ENCODE measurements around the gene PPP1R9B. TPM values are rescaled to one million over a fixed set of nuclear protein-coding genes. Genes with fewer than 3 reads are reported as not detected.

The PPP1R9B gene
- total RNA-seq, 1 experiment from 2014 or later = 34.7 TPM

DNA sequence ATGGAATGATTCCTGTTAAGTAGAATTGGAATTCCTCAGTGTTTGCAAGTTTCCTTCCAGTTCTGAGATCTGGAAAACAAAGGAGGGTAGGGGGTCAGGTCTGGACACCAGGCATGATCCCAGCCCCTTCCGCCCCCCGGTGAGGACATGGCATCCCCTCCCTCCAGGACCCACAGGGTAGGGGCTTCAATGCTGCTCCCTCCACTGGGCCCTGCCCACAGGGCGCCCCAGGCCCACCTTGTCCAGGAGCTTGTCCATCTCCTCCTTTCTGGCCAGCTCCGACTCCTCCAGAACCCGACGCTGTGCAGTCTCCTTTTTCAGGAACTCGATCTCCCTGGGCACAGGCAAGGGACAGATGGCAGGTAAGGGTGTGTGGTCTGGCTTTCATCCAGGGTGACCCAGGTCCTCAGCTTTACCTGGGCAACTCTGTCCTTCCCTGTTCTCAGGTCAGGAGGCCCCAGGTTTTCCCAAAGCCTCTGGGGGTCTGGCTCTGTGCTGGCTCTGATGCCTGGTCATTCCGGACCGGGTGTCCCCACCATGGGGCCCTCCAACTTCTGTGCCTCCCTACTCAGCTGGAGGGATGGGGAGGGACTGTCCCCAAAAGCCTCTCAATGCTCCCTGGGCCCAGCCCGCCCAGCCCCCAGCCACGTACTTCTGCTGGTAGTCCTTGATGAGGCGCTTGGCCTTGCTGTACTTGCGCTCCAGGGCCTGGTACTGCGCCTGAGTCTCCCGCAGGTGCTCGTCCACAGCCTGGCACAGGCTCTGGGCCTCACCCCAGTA lies 15.0 kb downstream of the PPP1R9B start:
- in situ Hi-C loops (cut with HindIII; ENCODE audit: low pct_unique_long_range_greater_than_20kb, low sequenced_read_pairs) = no loop called here
- no peak for DNase-seq (ENCODE audit: low read depth)

DNA sequence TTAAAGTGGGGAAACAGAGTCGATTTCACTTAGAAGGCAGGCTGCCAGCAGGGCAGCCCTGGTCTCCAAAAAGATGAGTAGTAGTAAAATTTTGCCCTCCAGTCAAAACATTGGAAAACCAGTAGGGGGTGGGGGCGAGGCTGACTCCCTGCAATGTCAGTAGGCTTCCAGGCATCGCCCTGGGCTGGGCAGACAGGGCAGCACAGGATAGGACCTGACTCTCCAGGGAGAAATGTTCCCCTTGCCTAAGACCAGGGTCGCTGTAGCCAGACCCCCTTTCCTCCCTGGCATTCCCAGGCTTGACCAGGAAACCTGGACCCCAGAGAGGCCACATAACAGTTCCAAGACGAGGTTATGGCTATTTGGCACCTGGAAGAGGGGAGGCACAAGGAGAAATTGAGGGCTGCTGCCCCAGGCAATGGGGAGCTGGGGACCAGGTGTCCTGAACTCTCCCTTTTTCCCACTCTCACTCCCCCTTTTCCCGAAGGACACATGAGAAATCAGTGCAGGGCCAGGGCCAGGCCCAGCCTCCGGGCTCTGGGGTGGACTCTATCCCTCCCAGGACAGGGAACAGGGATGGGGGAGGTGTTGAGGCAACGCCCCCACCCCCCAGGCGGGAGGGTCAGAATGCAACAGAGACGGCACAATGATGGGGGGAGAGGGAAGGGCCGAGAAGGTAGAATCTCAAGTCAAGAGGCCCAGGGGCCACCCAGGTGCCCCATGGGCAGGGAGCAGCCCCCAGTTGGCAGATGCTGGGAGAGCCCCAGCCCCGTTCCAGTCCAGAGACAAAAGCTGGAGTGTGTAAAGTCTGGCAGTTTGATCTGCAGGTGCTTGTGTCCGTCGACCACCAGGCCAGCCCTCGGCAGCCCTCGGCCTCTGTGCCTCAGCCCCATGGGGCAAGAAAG lies 16.0 kb downstream of the PPP1R9B start:
- DNase-seq (ENCODE audit: low read depth) = no peak
- in situ Hi-C loops (cut with HindIII; ENCODE audit: low pct_unique_long_range_greater_than_20kb, low sequenced_read_pairs) = no loop called here

DNA sequence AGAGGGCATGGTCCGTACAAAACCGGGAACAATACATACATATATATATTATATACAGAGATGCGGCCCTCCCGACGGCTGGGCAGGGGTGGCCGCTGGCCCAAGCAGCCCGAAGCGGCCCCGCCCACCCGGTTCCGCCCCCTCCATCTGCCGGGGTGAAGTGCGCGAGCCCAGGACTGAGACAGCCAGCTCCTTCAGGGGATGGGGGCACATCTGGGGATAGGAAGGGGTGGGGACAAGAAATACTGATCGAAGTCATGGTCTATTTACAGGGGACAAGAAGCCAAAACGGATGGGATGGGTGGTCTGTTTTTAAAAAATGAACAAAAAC lies 16.7 kb downstream of the PPP1R9B start:
- in situ Hi-C loops (cut with HindIII; ENCODE audit: low pct_unique_long_range_greater_than_20kb, low sequenced_read_pairs) = no loop called here
- DNase-seq (ENCODE audit: low read depth) = no peak

- in situ Hi-C loops (cut with HindIII; ENCODE audit: low pct_unique_long_range_greater_than_20kb, low sequenced_read_pairs) = no loop called here
- no peak for DNase-seq (ENCODE audit: low read depth)
Observed at GRCh38 chr17:50133028-50133768, 17.3 kb downstream of the PPP1R9B start.

- DNase-seq (ENCODE audit: low read depth) = no peak
- in situ Hi-C loops (cut with HindIII; ENCODE audit: low pct_unique_long_range_greater_than_20kb, low sequenced_read_pairs) = no loop called here
Observed at GRCh38 chr17:50132104-50132794, 18.2 kb downstream of the PPP1R9B start.

GRCh38 chr17:50130559-50131305 lies 19.7 kb downstream of the PPP1R9B start:
- in situ Hi-C loops (cut with HindIII; ENCODE audit: low pct_unique_long_range_greater_than_20kb, low sequenced_read_pairs) = no loop called here
- DNase-seq (ENCODE audit: low read depth) = no peak

- no peak for DNase-seq (ENCODE audit: low read depth)
- in situ Hi-C loops (cut with HindIII; ENCODE audit: low pct_unique_long_range_greater_than_20kb, low sequenced_read_pairs) = no loop called here
Observed at GRCh38 chr17:50129728-50130558, 20.5 kb downstream of the PPP1R9B start, which contains the start of gene SAMD14. TSS of gene SAMD14 (minus strand) at chr17:50130160. CDS start at chr17:50124959, 5,201 bp downstream.

DNA sequence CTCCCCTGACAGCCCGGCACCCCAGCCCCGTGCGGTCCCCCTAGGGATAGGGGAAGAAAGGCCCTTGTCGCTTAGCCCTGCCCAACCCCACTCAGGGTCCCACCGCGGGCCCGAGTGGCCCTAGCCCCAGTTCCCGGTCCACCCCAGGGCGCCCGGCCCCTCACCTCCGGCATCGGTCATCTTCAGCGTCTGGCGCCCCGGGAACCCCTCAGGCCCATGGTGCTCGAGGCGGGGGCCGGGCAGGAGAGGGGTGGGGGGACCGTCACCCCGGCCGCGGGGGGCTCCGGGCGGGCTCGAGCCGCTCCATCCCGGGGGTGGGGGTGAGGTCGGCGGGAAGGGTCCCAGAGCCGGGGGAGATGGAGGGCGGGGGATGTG lies 21.1 kb downstream of the PPP1R9B start:
- in situ Hi-C loops (cut with HindIII; ENCODE audit: low pct_unique_long_range_greater_than_20kb, low sequenced_read_pairs) = no loop called here
- no peak for DNase-seq (ENCODE audit: low read depth)

- no peak for DNase-seq (ENCODE audit: low read depth)
- in situ Hi-C loops (cut with HindIII; ENCODE audit: low pct_unique_long_range_greater_than_20kb, low sequenced_read_pairs) = no loop called here
Observed at GRCh38 chr17:50128441-50129352, 21.8 kb downstream of the PPP1R9B start.

GRCh38 chr17:50127697-50128361 lies 22.6 kb downstream of the PPP1R9B start:
- in situ Hi-C loops (cut with HindIII; ENCODE audit: low pct_unique_long_range_greater_than_20kb, low sequenced_read_pairs) = no loop called here
- DNase-seq (ENCODE audit: low read depth) = no peak

GRCh38 chr17:50125420-50125997 lies 25.0 kb downstream of the PPP1R9B start:
- DNase-seq (ENCODE audit: low read depth) = no peak
- in situ Hi-C loops (cut with HindIII; ENCODE audit: low pct_unique_long_range_greater_than_20kb, low sequenced_read_pairs) = no loop called here

- in situ Hi-C loops (cut with HindIII; ENCODE audit: low pct_unique_long_range_greater_than_20kb, low sequenced_read_pairs) = no loop called here
- DNase-seq (ENCODE audit: low read depth) = no peak
Observed at GRCh38 chr17:50123649-50124349, 26.7 kb downstream of the PPP1R9B start.

GRCh38 chr17:50122945-50123344 lies 27.5 kb downstream of the PPP1R9B start:
- no peak for DNase-seq (ENCODE audit: low read depth)
- in situ Hi-C loops (cut with HindIII; ENCODE audit: low pct_unique_long_range_greater_than_20kb, low sequenced_read_pairs) = no loop called here

GRCh38 chr17:50120475-50121253 lies 29.8 kb downstream of the PPP1R9B start:
- DNase-seq (ENCODE audit: low read depth) = no peak
- in situ Hi-C loops (cut with HindIII; ENCODE audit: low pct_unique_long_range_greater_than_20kb, low sequenced_read_pairs) = no loop called here
